Heart left ventricle (tissue), 13 donors: ENCODE measurements around the gene MLLT3.

Experiments used
- POLR2A ChIP-seq, 2 donors: fragments of 450-650 bp; IDR thresholded peaks; one replicate each; pipeline ENCODE4 v1.6.1; 2017; ENCODE audit warnings: antibody characterized with exemption in 2 of 2, mild to moderate bottlenecking in 2 of 2, moderate library complexity in 2 of 2
- TF ChIP-seq, protein P1 (sequence below), 12 donors: fragments of 200-600 bp; sonication (generic) in 4 of 12; IDR thresholded peaks; one replicate each; pipeline versions ENCODE4 v1.5.0 to v1.8.0; 2018 to 2022; ENCODE audit warnings: antibody characterized with exemption in 12 of 12, mild to moderate bottlenecking in 5 of 12
- donor health status: ischemic (EF 13 %, LVEDD 7.1; RV severe dilation, severe dysfunction).
- donor health status: DM: no; HTN: yes; CAD: no.
- donor health status: DM: no; HTN: no; CAD: no.
- donor health status: ischemic (EF 25% LVEDD 6.9; RV normal size, moderate dysfunction).
- donor health status: ischemic (EF 25% LVEDD 5.7; RV mildly dilated, moderate dysfunction).
- donor health status: ischemic (EF 35%, LVEDD 5.7; RV mildly dilated, moderate dysfunction).
- donor health status: nonischemic (EF 11% LVEDD 7.7; RV severe dilation, severe dysfunction).
- donor health status: DM: yes; HTN: yes; CAD: no.
- donor health status: PGD.
- donor health status: ischemic (EF 29% LVEDD 5.4; RV normal size, mild dysfunction).
- donor health status: nonischemic (EF 23%, LVEDD 6.1; RV moderate dilation, normal function).

DNA sequence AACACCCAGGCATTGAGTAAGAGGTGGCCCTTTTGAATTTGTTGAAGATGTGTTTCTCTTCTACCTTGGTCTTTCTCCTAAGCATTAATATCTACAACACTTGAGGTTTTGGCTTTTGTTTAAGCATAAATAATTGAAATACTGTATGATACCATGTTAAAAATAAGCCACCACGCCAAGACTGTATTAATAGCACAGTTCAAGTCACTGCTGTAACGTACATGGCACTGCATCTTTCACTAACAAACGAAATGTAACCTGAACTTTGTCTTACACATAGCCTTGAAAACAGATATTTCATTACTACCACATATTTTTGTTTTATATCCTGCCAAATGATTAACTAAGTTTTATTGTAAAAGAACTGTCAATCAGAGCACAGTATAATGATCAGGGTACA is 112.8 kb downstream of the MLLT3 start:
- TF ChIP-seq, protein P1, sequence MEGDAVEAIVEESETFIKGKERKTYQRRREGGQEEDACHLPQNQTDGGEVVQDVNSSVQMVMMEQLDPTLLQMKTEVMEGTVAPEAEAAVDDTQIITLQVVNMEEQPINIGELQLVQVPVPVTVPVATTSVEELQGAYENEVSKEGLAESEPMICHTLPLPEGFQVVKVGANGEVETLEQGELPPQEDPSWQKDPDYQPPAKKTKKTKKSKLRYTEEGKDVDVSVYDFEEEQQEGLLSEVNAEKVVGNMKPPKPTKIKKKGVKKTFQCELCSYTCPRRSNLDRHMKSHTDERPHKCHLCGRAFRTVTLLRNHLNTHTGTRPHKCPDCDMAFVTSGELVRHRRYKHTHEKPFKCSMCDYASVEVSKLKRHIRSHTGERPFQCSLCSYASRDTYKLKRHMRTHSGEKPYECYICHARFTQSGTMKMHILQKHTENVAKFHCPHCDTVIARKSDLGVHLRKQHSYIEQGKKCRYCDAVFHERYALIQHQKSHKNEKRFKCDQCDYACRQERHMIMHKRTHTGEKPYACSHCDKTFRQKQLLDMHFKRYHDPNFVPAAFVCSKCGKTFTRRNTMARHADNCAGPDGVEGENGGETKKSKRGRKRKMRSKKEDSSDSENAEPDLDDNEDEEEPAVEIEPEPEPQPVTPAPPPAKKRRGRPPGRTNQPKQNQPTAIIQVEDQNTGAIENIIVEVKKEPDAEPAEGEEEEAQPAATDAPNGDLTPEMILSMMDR (IDR thresholded peaks at IDR 0.05): no peak
- TF ChIP-seq POLR2A (IDR thresholded peaks at IDR 0.05): no peak
